Measurements from ENCODE around the gene MYL4. TPM values are rescaled to one million over a fixed set of nuclear protein-coding genes. Genes with fewer than 3 reads are reported as not detected.

Gene MYL4
- total RNA-seq, 1 experiment from 2014 or later: 0.49 TPM

DNA sequence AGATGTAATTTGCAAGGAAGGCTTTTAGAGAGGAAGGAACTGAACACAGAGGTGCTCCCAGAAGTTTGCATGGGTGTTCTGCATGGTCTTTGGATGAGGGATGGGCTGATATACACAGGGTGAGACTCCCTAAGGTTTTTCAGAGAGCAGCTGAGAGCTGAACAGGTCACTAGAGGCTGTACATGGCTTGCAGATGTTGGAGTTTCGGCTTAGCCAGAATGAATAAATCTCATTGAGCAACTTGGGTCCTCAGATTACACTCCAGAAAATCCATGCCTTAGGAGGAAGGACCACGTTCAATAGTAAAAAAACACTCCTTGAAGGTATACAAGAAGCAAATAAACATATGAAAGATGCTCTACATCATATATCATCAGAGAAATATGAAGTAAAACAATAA is 37.0 kb downstream of the MYL4 start:
- in situ Hi-C loops (cut with HindIII; ENCODE audit: low pct_unique_long_range_greater_than_20kb, low sequenced_read_pairs): no loop called here
- intact Hi-C loops (cut with micrococcal nuclease; ENCODE audit: unreplicated experiment): no loop called here
- TF ChIP-seq REST (IDR thresholded peaks at IDR 0.05; ENCODE audit: insufficient read depth in 1 of 2, low read depth in 2 of 2, low read length in 1 of 2) (no peak), TCF7L2 (IDR thresholded peaks at IDR 0.05; ENCODE audit: low read depth, low read length) (no peak), SIN3A (IDR thresholded peaks at IDR 0.05; ENCODE audit: borderline replicate concordance, insufficient read depth, low read depth, low read length) (no peak), POLR2AphosphoS5 (IDR thresholded peaks at IDR 0.05; ENCODE audit: low read depth, low read length) (no peak)
- TF ChIP-seq, protein P1, sequence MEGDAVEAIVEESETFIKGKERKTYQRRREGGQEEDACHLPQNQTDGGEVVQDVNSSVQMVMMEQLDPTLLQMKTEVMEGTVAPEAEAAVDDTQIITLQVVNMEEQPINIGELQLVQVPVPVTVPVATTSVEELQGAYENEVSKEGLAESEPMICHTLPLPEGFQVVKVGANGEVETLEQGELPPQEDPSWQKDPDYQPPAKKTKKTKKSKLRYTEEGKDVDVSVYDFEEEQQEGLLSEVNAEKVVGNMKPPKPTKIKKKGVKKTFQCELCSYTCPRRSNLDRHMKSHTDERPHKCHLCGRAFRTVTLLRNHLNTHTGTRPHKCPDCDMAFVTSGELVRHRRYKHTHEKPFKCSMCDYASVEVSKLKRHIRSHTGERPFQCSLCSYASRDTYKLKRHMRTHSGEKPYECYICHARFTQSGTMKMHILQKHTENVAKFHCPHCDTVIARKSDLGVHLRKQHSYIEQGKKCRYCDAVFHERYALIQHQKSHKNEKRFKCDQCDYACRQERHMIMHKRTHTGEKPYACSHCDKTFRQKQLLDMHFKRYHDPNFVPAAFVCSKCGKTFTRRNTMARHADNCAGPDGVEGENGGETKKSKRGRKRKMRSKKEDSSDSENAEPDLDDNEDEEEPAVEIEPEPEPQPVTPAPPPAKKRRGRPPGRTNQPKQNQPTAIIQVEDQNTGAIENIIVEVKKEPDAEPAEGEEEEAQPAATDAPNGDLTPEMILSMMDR (IDR thresholded peaks at IDR 0.05): no peak
- CTCF ChIA-PET: no interaction called here
- Histone ChIP-seq H3K36me3 (ENCODE audit: control insufficient read depth, insufficient read depth, low read length) (no peaks in the 10 kb centered on the region), H3K27ac (ENCODE audit: low read length) (no peak overlapping the region), H3K4me3 (ENCODE audit: low read depth in 2 of 2, low read length in 2 of 2) (no peak overlapping the region), H3K9me3 (ENCODE audit: control insufficient read depth, insufficient read depth, low read depth, low read length) (no peaks in the 10 kb centered on the region), H3K4me1 (ENCODE audit: control insufficient read depth, insufficient read depth, low read length) (no peaks in the 10 kb centered on the region), H3K27me3 (ENCODE audit: control insufficient read depth, insufficient read depth, low read length) (no peaks in the 10 kb centered on the region)
- POLR2A ChIA-PET: no interaction called here
- no TSS peak for BruUV-seq (replicated peaks)
- no peak for DNase-seq (ENCODE audit: low read depth, low spot score)
- ATAC-seq: no peak

DNA sequence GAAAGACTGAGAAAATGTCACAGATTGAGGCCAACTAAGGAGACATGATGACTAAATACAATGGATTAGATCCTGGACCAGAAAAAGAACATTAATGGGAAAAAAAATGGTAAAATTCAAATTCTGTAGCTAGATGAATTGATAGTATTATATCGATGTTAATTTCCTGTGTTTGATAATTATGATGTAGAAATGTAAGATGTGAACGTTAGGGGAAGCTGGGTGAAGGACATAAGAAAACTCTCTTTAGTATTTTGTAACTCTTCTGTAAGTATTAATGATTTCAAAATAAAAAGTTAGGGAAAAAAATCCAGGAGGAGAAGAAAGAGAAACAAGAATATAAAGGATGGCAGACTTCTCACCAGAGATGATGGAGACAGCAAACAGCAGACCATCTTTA is 41.7 kb downstream of the MYL4 start:
- ATAC-seq (no peak), DNase-seq (ENCODE audit: low read depth, low spot score) (no peak)
- Histone ChIP-seq H3K36me3 (ENCODE audit: control insufficient read depth, insufficient read depth, low read length) (no peaks in the 10 kb centered on the region), H3K4me3 (ENCODE audit: low read depth in 2 of 2, low read length in 2 of 2) (no peak overlapping the region), H3K4me1 (ENCODE audit: control insufficient read depth, insufficient read depth, low read length) (peaks cover 8% of the 10 kb centered on the region; the same call in 1 of the 2 replicates), H3K9me3 (ENCODE audit: control insufficient read depth, insufficient read depth, low read depth, low read length) (no peaks in the 10 kb centered on the region), H3K27ac (ENCODE audit: low read length) (no peak overlapping the region), H3K27me3 (ENCODE audit: control insufficient read depth, insufficient read depth, low read length) (no peaks in the 10 kb centered on the region)
- in situ Hi-C loops (cut with HindIII; ENCODE audit: low pct_unique_long_range_greater_than_20kb, low sequenced_read_pairs): no loop called here
- BruUV-seq (replicated peaks): no TSS peak
- TF ChIP-seq SIN3A (IDR thresholded peaks at IDR 0.05; ENCODE audit: borderline replicate concordance, insufficient read depth, low read depth, low read length) (no peak), TCF7L2 (IDR thresholded peaks at IDR 0.05; ENCODE audit: low read depth, low read length) (no peak)
- CTCF ChIA-PET: no interaction called here
- intact Hi-C loops (cut with micrococcal nuclease; ENCODE audit: unreplicated experiment): no loop called here
- POLR2A ChIA-PET: no interaction called here

DNA sequence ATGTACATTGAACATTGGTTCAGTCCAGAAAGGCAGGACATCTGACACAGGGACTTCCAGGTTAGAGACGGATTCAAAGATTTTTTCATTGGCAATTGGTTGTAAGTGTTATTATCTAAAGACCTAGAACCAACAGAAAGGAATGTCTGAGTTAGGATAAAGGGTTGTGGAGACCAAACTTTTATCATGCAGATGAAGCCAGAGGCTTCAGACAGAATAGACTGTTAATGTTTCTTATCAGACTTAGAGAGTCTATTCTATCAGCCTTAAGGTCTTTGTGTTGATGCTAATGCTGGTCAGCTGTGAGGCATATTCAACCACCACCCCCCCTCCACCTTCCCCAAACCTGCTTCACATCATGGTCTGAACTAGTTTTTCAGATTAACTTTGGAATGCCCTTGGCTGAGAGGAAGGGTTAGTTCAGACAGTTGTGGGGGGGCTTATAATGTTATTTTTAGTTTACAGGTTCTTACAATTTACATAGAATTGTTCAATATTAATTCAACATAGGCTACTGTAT is 42.3 kb downstream of the MYL4 start:
- CTCF ChIA-PET: no interaction called here
- intact Hi-C loops (cut with micrococcal nuclease; ENCODE audit: unreplicated experiment) (no loop called here), in situ Hi-C loops (cut with HindIII; ENCODE audit: low pct_unique_long_range_greater_than_20kb, low sequenced_read_pairs) (no loop called here)
- POLR2A ChIA-PET: no interaction called here
- Histone ChIP-seq H3K27me3 (ENCODE audit: control insufficient read depth, insufficient read depth, low read length) (no peaks in the 10 kb centered on the region), H3K4me1 (ENCODE audit: control insufficient read depth, insufficient read depth, low read length) (peaks cover 10% of the 10 kb centered on the region; the same call in 1 of the 2 replicates), H3K27ac (ENCODE audit: low read length) (no peak overlapping the region), H3K9me3 (ENCODE audit: control insufficient read depth, insufficient read depth, low read depth, low read length) (no peaks in the 10 kb centered on the region), H3K36me3 (ENCODE audit: control insufficient read depth, insufficient read depth, low read length) (no peaks in the 10 kb centered on the region), H3K4me3 (ENCODE audit: low read depth in 2 of 2, low read length in 2 of 2) (no peak overlapping the region)
- ATAC-seq: no peak
- TF ChIP-seq SIN3A (IDR thresholded peaks at IDR 0.05; ENCODE audit: borderline replicate concordance, insufficient read depth, low read depth, low read length): no peak
- TF ChIP-seq, protein P1 (IDR thresholded peaks at IDR 0.05): no peak
- TF ChIP-seq REST (IDR thresholded peaks at IDR 0.05; ENCODE audit: insufficient read depth in 1 of 2, low read depth in 2 of 2, low read length in 1 of 2): no peak
- TF ChIP-seq TCF7L2 (IDR thresholded peaks at IDR 0.05; ENCODE audit: low read depth, low read length): no peak
- TF ChIP-seq POLR2AphosphoS5 (IDR thresholded peaks at IDR 0.05; ENCODE audit: low read depth, low read length): no peak
- no peak for DNase-seq (ENCODE audit: low read depth, low spot score)
- no TSS peak for BruUV-seq (replicated peaks)
